ENCODE data around the gene ASB15.

ASB15 gene

GRCh38 chr7:123637878-123638277 lies 36.3 kb downstream of the ASB15 start:
- DNase-seq: no peak

DNA sequence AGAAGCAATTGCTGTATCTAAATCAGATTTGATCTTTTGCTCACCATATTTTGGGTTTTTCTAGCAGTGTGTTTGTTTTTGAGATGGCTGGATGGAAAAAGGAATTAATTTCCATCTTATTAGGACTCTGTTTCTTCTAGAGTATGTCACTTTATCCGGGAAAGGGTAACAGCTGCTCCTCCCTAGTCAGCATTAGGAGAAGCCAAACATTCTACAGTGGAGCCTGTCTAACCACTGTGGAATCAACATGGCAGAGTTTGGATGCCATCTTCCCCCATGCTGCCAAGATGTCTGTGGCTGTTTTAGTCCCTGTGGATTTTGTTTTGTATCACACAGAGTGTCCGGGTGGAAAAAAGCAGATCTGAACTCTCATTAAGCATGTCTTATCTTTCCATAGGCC lies 38.0 kb downstream of the ASB15 start:
- DNase-seq: no peak

DNA sequence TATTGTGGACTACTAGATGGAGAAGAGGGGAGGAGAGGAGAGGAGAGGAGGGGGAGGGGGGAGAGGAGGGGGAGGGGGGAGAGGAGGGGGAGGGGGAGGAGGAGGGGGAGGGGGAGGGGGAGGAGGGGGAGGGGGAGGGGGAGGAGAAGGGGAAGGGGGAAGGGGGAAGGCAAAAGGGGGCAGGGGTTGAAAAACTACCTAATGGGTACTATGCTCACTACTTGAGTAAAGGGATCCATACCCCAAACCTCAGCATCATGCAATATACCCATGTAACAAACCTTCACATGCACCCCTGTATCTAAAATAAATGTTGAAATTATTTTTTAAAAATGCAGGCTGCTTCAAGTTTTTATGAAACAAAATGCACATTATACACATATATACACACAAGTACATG lies 39.0 kb downstream of the ASB15 start:
- no peak for DNase-seq

DNA sequence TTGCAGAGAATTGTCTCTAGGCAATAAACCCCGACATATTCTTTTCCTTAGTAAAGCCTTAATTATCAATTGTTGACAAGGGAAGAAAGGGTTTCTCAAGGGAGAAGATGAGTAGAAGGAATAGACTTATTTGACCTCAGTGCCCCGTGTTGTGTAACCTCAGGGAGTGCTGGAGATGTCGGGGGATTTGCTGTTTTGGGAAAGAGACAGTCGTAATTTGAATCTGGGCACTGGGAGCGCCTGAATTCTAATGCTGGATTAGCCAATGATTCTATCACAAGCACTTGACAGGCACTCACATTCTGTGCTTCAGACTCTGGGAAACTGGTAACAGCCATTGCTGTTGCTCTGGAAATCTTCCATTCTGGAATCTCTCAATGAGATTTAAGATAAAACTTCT lies 40.3 kb downstream of the ASB15 start:
- no peak for DNase-seq

- DNase-seq: no peak
Measured at GRCh38 chr7:123643495-123644441, 42.1 kb downstream of the ASB15 start.

GRCh38 chr7:123645516-123645915 lies 43.9 kb downstream of the ASB15 start:
- no peak for DNase-seq

GRCh38 chr7:123647106-123647730 lies 45.6 kb downstream of the ASB15 start:
- DNase-seq: no peak

- DNase-seq: no peak
Measured at GRCh38 chr7:123649964-123650363, 48.3 kb downstream of the ASB15 start.

GRCh38 chr7:123650595-123650994 lies 49.0 kb downstream of the ASB15 start:
- no peak for DNase-seq

GRCh38 chr7:123652406-123652805 lies 50.8 kb downstream of the ASB15 start:
- DNase-seq: no peak

GRCh38 chr7:123653162-123653561 lies 51.5 kb downstream of the ASB15 start:
- no peak for DNase-seq

- DNase-seq: peak; percentile 39
Measured at GRCh38 chr7:123655614-123656013, 54.0 kb downstream of the ASB15 start, which contains the start of gene LMOD2. LMOD2 (plus strand) TSS chr7:123655866; CDS start chr7:123655964, 98 bp downstream.

GRCh38 chr7:123656544-123657303 lies 55.1 kb downstream of the ASB15 start:
- DNase-seq: no peak

- no peak for DNase-seq
Measured at GRCh38 chr7:123657304-123657685, 55.7 kb downstream of the ASB15 start.

DNA sequence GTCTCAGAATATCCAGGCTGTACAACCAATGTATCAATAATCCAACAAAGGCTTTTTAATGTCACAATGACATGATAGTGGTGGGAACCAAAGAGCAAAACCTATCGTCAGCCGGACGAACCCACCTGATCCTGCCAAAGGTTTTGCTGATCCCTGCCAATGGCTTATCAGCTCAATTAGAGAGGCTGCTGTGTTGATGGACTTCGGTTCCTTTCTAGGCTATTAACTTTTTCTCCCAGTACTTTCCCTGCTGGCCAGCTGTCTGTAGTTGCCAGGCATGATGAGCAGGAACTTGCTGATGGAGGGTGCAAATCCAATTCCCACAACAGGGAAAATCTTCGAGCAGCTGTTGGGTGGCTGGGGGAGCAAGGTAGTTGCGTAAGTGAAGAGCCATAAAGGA lies 56.4 kb downstream of the ASB15 start:
- DNase-seq: no peak

- DNase-seq: no peak
Measured at GRCh38 chr7:123660514-123661354, 59.1 kb downstream of the ASB15 start.

DNA sequence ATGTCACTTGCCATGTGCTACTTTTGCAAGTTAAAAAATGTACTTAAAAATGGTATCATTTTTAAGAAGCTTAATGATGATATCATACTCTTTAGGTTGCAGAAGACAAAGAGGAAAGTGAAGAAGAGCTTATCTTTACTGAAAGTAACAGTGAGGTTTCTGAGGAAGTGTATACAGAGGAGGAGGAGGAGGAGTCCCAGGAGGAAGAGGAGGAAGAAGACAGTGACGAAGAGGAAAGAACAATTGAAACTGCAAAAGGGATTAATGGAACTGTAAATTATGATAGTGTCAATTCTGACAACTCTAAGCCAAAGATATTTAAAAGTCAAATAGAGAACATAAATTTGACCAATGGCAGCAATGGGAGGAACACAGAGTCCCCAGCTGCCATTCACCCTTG lies 60.1 kb downstream of the ASB15 start:
- DNase-seq: no peak

DNA sequence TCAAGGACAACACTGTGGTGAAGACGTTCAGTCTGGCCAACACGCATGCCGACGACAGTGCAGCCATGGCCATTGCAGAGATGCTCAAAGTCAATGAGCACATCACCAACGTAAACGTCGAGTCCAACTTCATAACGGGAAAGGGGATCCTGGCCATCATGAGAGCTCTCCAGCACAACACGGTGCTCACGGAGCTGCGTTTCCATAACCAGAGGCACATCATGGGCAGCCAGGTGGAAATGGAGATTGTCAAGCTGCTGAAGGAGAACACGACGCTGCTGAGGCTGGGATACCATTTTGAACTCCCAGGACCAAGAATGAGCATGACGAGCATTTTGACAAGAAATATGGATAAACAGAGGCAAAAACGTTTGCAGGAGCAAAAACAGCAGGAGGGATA lies 60.7 kb downstream of the ASB15 start:
- no peak for DNase-seq

DNA sequence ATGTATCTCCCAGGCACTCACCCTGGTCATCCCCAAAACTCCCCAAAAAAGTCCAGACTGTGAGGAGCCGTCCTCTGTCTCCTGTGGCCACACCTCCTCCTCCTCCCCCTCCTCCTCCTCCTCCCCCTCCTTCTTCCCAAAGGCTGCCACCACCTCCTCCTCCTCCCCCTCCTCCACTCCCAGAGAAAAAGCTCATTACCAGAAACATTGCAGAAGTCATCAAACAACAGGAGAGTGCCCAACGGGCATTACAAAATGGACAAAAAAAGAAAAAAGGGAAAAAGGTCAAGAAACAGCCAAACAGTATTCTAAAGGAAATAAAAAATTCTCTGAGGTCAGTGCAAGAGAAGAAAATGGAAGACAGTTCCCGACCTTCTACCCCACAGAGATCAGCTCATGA lies 61.1 kb downstream of the ASB15 start:
- no peak for DNase-seq

- no peak for DNase-seq
Measured at GRCh38 chr7:123663200-123663599, 61.6 kb downstream of the ASB15 start.

DNA sequence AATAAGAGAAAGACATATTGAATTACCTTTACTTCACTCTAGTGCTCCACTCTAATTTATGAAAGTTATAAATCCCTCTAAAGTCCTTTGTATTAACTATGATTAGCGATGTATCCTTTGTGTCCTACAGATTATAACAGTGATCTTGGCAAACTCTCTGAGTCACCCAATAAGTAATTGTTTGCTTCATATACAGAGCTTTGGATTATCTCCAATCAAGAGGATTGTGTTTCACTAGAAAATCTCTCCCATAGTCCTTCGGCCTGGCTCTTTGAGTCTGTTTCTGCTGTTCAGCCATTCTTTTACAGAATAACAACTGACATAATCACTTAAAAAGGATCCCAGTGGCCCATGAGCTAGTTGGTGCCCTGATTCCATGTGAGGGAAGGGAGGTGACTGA lies 63.5 kb downstream of the ASB15 start:
- no peak for DNase-seq

DNA sequence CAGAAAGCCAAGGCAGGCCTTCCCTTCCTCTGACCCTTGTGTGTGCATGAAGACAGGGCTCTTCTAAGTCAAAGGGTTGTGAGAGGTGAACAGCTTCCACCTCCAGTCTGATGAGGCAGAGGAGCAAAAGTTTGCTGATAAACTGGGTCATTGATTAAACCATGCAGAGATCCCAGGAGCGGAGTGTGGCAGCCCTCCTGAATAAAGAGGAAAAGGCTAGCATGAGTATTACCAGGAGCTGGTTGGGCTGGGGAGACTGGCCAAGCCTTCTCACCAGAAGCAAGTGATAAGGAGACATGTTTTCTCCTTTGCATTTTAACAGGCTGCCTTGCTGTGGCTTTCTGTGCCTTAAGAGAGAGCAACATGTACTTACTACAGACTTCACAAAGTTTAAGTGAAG lies 64.3 kb downstream of the ASB15 start:
- DNase-seq: no peak

DNA sequence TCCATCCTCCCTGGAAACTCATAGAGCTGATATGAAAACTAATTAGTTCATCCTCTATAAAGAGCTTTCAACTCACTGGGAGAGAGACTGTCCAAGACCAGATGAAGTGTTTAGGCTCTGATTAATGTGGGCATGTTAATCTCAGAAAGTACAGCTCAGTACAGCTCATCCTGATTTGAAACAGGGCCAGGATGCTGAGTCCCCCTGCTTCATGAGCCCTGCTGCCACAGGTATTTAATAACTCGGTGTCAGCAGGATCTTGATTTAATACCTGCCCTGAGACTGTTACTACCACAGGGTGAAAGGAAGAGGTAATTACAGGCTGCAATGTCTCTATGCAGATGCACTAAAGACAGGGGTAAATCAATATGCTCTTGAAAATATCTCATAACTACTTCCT lies 64.9 kb downstream of the ASB15 start:
- no peak for DNase-seq
